Thyroid gland (tissue), 4 donors: ENCODE results near the gene ZNF423.

Experiments
- POLR2A ChIP-seq, 2 donors: fragments of 450-650 bp; IDR thresholded peaks; one replicate each; pipeline ENCODE4 v1.6.1; 2017; ENCODE audit warnings: antibody characterized with exemption in 2 of 2, mild to moderate bottlenecking in 2 of 2, moderate library complexity in 1 of 2
- TF ChIP-seq, protein P1 (sequence below), 6 experiments: fragments of 200-600 bp in 3 of 6; fragments of 450-650 bp in 3 of 6; sonication (generic) in 3 of 6; IDR thresholded peaks; one replicate each; pipeline ENCODE4 v1.5.1; 2016 to 2019; ENCODE audit warnings: antibody characterized with exemption in 6 of 6, mild to moderate bottlenecking in 2 of 6, inconsistent platforms in 1 of 6, moderate library complexity in 1 of 6

DNA sequence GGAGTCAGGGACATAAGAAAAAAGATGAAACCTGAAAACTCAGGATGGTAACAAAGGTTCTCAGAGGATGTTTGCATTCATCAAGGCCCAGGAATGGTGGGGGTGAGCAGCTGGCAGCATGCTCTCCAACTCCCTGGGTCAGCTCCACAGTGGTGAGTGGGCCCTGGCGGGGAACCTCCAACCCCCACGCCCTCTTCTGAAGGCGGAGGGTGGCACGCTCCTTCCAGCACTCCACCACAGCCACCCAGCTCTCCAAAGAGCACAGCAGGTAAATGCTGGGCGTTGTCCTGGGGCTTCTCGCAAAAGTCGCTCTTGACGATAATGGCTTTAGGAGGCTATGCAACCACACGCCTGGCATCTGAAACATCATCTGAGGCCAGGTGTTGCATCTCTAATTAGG is 308.5 kb downstream of the ZNF423 start:
- TF ChIP-seq, protein P1, sequence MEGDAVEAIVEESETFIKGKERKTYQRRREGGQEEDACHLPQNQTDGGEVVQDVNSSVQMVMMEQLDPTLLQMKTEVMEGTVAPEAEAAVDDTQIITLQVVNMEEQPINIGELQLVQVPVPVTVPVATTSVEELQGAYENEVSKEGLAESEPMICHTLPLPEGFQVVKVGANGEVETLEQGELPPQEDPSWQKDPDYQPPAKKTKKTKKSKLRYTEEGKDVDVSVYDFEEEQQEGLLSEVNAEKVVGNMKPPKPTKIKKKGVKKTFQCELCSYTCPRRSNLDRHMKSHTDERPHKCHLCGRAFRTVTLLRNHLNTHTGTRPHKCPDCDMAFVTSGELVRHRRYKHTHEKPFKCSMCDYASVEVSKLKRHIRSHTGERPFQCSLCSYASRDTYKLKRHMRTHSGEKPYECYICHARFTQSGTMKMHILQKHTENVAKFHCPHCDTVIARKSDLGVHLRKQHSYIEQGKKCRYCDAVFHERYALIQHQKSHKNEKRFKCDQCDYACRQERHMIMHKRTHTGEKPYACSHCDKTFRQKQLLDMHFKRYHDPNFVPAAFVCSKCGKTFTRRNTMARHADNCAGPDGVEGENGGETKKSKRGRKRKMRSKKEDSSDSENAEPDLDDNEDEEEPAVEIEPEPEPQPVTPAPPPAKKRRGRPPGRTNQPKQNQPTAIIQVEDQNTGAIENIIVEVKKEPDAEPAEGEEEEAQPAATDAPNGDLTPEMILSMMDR (IDR thresholded peaks at IDR 0.05): no peak
- TF ChIP-seq POLR2A (IDR thresholded peaks at IDR 0.05): no peak
